ENCODE results near the gene ZNF580. TPM values are rescaled to one million over a fixed set of nuclear protein-coding genes. Genes with fewer than 3 reads are reported as not detected.
A peak's percentile ranks its signal among the peaks of the same experiment; 100 is the strongest.

Gene ZNF580
- polyA plus RNA-seq, 3 donors: 33.3 to 39.6 (median 38.2) TPM

GRCh38 chr19:55622242-55622969 is 18.4 kb upstream of the ZNF580 start:
- no peak for DNase-seq (ENCODE audit: low read depth in 3 of 3, low spot score in 2 of 3)

- no peak for DNase-seq (ENCODE audit: low read depth in 3 of 3, low spot score in 2 of 3)
Observed at GRCh38 chr19:55623130-55623529, 17.7 kb upstream of the ZNF580 start.

GRCh38 chr19:55623561-55623960 is 17.2 kb upstream of the ZNF580 start:
- no peak for DNase-seq (ENCODE audit: low read depth in 3 of 3, low spot score in 2 of 3)

DNA sequence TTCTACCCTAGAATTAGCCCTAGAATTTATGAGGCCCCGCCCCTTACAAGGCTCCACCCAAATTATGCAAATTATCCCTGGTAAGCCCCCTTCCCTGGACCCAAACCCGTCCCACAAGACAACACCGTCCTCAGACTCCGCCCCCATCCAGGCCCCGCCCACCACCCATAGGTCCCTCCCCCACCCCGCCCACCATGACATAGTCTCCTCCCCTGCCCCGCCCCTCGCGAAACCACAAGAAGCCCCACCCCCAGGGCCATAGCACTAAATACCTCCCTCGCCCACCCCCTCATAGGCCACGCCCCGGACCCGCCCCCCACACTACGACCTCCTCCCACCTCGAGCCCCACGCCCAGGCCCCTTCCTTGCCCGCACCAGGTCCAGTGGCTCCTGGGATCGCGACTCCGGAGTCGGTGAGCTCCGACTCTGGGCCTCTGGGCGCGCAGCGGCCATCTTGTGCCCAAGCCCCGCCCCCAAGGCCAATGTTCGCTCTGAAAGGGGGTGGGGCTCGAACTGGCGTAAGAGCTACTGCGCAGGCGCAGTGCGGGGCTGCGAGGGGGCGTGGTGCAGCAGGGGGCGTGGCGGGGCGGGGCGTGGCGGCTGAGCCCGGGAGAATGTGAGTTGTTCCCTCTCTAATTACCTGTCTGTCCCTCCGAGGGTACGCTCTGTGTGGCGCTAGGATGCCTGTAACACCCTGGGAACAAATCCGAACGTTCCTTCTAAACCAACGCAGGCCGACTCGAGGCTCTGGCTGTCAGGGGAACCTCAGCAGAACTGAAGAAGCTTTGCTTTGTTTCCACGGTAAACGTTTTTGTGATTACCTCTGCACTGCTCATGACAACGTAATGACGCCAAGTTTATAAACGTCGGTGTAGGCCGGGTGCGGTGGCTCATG is 16.4 kb upstream of the ZNF580 start, which contains the start of gene ZNF784:
ZNF784 (minus strand) TSS at position 458 of the 895 bp plus-strand sequence; CDS start at position 453, 5 bp downstream.
- peak in 2 of 3 donors; percentile 82 to 88 for DNase-seq (ENCODE audit: low read depth in 3 of 3, low spot score in 2 of 3)

DNA sequence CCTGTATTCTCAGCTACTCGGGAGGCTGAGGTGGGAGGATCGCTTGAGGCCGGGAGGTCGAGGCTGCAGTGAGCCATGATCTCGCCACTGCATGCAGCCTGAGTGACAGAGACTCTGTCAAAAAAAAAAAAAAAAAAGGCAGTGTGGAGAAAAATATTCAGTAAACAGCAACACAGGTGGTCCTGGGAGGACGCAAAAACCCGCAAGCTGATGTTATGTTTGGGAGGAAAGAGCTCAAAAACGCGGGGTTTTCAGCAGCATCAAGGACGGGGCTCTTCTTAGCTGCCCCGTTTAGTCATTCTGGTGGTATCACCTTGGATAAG is 15.8 kb upstream of the ZNF580 start:
- DNase-seq (ENCODE audit: low read depth in 3 of 3, low spot score in 2 of 3): no peak

DNA sequence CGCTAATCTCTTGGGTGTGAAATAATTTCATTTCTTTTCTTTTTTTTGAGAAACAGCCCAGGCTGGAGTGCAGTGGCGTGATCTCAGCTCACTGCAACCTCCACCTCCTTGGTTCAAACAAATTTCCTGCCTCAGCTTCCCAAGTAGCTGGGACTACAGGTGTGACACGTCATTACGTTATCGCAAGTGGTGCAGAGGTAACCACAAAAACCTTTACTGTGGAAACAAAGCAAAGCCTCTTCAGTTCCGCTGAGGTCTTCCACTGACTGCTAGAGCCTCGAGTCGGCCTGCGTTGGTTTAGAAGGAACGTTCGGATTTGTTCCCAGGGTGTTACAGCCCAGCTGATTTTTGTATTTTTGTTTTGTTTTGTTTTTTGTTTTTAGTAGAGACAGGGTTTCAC is 14.5 kb upstream of the ZNF580 start:
- no peak for DNase-seq (ENCODE audit: low read depth in 3 of 3, low spot score in 2 of 3)

GRCh38 chr19:55632463-55632834 is 8.4 kb upstream of the ZNF580 start:
- DNase-seq (ENCODE audit: low read depth in 3 of 3, low spot score in 2 of 3): peak in 2 of 3 donors; percentile 85 to 86

GRCh38 chr19:55633861-55634260 is 6.9 kb upstream of the ZNF580 start:
- no peak for DNase-seq (ENCODE audit: low read depth in 3 of 3, low spot score in 2 of 3)

GRCh38 chr19:55635334-55635717 is 5.5 kb upstream of the ZNF580 start:
- no peak for DNase-seq (ENCODE audit: low read depth in 3 of 3, low spot score in 2 of 3)

- DNase-seq (ENCODE audit: low read depth in 3 of 3, low spot score in 2 of 3): no peak
Observed at GRCh38 chr19:55635856-55636440, 4.9 kb upstream of the ZNF580 start.

DNA sequence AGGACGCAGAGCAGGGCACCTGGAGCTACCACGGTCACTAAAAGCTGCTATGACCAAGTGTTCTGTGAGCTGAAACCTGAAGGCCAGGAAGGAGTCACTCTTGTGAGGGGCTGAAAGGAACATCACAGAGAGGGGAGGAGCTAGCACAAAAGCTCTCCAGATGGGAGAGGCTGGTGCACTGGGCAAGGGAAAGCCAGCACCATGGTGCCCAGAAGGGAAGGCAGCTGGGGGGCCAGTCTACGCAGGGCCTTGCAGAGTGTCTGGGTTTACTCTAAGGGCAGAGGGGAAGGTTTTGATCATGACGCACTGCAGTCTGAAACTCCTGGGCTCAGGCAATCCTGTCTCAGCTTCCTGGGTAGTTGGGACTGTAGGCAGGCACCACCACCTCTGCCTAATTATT is 4.1 kb upstream of the ZNF580 start:
- no peak for DNase-seq (ENCODE audit: low read depth in 3 of 3, low spot score in 2 of 3)

DNA sequence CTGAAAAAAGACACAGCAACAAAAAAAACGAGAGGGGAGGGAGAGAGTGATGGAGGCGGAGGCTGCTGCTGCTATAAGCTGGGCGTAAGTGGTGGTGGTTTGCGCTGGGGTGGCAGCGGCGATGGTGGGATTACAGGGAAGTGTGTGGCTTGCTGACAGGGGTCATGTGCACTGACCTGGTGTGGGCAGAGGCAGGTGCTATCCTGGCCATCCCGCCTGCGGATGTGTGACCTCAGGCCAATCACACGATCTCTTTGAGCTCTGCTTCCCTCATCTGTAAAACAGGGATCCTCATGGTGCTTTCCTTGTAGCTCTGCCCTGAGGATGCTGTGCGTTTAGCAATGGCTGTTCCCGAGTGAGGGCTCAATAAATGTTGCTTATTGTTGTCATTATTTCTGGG is 3.3 kb upstream of the ZNF580 start:
- no peak for DNase-seq (ENCODE audit: low read depth in 3 of 3, low spot score in 2 of 3)

GRCh38 chr19:55638864-55639359 is 1.9 kb upstream of the ZNF580 start:
- no peak for DNase-seq (ENCODE audit: low read depth in 3 of 3, low spot score in 2 of 3)

DNA sequence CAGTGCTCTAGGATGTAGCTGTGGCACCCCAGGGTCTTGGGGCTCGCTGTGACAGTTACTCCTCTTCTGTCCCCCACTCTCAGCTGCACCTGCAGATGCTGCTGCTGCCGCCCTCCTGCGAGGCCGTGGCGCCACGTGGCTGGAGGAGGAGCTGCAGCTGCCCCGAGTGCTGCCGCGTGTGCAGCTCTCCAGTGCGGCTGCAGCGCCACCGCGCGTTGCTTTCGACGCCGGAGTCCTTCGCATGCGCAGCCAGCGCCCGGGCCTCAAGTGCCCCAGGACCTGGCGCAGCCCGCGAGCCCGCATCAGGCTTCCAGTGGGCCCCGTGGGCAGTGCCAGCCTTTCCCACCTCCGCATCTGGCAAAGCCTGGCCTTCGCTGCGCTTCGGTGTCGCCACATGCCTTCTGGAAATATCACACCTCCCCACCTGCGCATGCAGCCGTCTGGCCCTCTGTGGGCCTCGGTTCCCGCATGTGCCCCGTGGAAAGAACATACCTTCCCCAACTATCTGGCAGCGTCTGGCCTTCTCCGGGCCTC is 692 bp upstream of the ZNF580 start:
- DNase-seq (ENCODE audit: low read depth in 3 of 3, low spot score in 2 of 3): no peak

- no peak for DNase-seq (ENCODE audit: low read depth in 3 of 3, low spot score in 2 of 3)
Observed at GRCh38 chr19:55641426-55642152, 787 bp downstream of the ZNF580 start.

DNA sequence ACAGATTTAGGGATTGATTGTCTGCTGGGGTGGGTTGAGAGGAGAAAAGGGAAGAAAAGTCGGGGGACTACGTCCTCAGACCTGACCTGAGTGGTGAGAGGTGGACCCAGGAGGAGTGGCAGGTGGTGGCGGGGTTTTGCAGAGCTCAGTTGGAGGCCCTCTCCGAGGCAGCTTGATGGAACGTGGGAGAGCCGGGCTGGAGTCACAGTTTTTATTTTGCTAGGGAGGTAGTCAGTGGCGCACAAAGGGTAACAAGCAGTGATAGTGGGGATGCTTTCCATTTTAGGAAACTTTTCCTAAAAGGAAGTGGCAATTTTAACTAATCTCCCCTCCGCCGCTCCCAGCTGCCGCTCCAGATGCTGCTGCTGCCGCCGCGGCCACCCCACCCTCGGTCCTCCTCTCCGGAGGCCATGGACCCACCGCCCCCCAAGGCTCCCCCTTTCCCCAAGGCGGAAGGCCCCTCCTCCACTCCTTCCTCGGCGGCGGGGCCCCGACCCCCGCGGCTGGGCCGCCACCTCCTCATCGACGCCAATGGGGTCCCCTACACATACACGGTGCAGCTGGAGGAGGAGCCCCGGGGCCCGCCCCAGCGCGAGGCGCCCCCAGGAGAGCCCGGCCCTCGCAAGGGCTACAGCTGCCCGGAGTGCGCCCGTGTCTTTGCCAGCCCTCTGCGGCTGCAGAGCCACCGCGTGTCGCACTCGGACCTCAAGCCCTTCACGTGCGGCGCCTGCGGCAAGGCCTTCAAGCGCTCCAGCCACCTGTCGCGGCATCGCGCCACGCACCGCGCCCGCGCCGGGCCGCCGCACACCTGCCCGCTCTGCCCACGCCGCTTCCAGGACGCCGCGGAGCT is 1.6 kb downstream of the ZNF580 start:
- no peak for DNase-seq (ENCODE audit: low read depth in 3 of 3, low spot score in 2 of 3)

DNA sequence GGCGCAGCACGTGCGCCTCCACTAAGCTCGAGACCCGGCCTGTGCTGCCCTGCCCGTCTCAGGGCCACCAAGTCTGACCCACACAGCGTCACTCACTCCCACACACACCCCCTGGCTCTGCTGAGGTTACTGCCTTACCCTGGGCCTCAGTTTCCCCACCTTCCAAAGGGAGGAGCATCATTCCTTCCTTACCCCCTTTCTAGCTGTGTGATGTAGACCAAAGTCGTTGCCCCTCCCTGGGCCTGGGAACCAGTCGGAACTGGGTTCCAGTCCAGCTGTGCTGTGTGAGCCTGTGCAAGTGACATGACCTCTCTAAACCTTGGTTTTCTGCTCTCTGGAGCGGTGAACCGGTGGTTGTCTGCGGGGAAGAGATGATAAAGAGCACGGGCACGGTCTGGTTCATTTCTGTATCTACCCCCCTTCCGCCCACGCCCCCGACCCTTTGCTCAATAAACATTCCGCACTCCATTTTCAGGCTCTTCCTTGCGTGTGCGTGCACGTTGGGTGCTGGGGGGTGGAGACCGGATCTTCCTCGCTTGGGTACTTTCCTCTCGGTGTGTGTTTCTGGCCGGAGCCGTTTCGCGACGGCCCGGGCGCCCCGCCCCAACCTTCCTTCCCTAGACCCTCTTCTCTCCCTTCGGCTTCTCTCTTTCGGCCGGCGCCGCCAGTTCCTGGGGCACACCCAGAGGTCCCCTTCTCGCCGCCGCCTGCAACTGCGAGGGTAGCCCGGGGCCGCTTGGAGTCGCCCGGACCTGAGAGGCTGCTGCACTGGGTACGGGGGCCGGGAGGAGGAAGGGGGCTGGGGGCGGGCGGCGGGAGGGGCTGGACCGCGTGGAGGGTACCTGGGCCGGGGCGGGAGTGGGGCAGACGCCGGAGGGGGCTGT is 2.4 kb downstream of the ZNF580 start, which contains the start of gene ZNF581:
ZNF581 (plus strand) TSS at position 647 of the 884 bp plus-strand sequence. CDS start 923 bp downstream, outside the sequence.
- no peak for DNase-seq (ENCODE audit: low read depth in 3 of 3, low spot score in 2 of 3)

GRCh38 chr19:55643887-55644176 is 3.0 kb downstream of the ZNF580 start:
- DNase-seq (ENCODE audit: low read depth in 3 of 3, low spot score in 2 of 3): no peak
